GM18505 (cell line): Measurements from ENCODE around the gene XPO6.

ENCODE experiments used
- ATAC-seq: cut with Tn5 transposase; IDR thresholded peaks from one replicate; pipeline ENCODE4 v1.9.1; 2021; ENCODE audit not compliant: unreplicated experiment
- POLR2A ChIP-seq: IDR thresholded peaks from 4 replicates; pipeline ENCODE4 v1.6.1; 2011; ENCODE audit warnings: borderline replicate concordance; ENCODE audit not compliant: insufficient read depth, insufficient read length; ENCODE audit errors: extremely low read depth

XPO6 gene

DNA sequence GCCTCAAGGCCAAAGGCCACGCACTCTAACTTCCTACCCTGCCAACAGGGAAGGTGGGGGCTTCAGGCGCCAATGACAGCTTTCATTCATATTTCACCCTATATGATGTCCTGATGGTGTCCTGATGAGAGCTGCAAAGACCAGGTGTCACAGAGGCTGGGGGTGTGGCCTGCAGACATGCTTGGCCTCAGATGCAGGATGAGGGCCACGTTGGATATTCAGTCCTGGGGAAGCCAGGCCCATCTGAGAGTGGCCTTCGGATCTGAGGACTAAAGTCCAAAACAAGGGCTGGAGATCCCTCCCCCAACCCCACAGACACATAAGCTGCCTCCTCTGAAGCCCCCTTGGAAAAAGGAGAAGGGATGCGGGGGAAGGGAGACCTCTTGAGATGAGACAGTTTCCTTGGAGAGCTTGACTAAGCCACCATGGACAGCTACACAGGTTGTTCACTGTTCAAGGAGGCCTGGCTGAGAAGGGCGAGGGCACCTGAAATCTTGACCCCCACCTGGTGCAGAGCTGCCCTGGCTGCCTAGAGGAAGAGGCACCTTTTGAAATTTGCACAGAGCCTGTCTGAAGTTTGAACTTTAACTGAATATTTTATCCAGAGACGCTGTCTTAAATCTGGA, 124.0 kb downstream of the XPO6 start:
- ATAC-seq = no peak
- TF ChIP-seq POLR2A = no peak

DNA sequence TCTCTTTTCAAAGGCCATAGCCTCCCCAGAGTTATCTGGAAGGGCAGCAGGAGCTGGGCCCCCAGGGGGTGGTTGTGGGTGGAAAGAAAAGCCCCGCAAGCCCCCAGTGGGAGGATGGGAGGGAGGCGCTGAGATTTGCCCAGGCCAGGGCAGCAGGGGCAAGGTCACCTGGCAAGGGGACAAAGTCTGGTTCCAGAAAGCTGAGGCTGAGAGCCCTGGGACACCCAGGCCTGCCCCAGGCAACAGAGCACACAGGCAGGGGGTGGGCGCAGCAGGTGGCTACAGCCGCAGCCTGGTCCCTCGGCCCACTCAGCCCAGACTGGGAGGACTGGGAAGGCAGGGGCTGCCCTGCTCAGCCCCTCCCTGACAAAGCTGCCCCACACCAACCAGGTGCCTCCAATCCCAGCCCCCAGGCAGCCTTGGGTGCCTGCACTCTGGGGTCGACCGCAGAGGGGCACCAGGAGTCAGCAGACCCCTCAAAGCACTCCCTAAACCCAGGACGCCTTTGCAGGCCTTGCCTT, 124.6 kb downstream of the XPO6 start:
- ATAC-seq = no peak
- no peak for TF ChIP-seq POLR2A

DNA sequence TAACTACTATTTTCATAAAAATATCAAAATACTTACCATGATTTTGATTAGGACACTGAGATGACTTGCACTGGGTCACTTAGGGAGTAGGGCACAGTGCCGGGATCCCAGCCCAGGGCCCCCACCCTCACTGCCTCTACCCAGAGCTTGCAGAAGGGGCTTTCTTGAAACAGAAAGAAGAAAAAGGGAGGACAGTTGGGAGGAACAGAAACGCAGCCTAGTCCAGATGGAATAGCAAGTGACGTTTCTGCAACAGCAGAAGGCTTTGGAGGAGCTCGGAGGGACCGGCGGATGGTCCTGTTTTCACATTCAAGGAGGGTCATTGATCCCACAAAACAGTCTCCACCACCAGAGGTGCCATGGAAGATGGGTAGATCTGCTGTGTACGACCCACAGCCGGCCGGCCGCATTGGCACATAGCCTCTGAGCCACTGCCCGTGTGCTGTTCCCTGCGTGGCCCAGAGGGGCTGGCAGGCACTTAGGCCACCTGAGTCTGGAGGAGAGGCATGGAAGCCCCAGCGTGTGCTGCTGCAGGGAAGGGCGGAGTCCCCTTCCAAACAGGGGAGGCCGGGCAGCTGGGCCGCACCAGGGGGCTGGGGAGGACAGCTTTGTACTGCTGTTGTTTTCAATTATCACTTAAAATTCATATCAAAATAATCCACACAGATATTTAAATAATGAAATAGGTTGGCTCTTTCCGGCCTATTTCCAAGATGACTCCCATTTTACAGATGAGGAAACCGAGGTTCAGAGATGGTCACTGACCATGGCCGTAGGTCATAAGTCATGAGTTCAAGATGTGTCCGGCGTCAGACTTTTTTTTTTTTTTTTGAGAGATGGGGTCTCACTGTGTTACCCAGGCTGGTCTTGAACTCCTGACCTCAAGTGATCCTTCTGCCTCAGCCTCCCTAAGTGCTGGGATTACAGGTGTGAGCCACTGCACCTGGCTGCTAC, 125.3 kb downstream of the XPO6 start:
- no peak for ATAC-seq

DNA sequence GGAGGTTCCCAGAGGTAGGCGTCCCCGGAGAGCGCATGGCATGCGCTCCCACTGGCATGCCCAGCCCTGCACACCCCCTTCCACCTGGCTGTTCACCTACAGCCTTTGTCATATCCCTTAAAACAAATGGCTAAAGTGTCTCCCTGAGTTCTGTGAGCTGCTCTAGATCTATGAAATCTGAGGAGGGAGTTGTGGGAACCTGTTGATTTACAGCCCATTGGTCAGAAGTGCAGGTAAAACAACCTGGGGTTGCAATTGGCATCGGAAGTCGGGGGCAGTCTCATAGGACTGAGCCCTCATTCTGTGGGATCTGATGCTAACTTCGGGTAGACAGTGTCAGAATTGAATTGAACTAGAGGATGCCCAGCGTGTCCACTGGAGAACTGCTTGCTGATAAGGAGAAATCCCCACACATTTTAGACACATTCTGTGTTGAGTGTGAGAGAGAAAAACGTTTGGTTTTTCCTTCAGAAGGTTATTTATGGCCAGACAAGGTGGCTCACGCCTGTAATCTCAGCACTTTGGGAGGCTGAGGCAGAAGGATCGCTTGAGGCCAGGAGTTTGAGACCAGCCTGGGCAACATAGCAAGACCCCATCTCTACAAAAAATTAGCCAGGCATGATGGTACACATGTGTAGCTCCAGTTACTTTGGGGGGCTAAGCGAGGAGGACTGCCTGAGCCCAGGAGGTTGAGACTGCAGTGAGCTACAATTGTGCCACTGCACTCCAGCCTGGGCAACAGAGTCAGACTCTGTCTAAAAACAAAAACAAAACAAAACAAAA, 126.2 kb downstream of the XPO6 start:
- no peak for TF ChIP-seq POLR2A
- ATAC-seq = no peak

More for the DNA sequence above, 125.3 kb downstream of the XPO6 start:
- no peak for TF ChIP-seq POLR2A

DNA sequence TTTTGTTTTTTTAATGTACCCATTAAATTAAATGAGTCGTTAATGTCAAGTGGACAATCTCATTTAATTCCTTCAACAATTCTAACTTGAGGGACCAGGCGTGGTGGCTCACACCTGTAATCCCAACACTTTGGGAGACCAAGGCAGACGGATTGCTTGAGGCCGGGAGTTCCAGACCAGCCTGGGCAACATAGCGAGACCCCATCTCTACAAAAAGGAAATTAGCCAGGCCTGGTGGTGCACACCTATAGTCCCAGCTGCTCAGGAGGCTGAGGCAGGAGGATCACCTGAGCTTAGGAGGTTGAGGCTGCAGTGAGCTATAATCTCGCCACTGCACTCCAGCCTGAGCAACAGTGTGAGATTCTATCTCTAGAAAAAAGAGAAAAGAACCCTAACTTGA, 127.6 kb downstream of the XPO6 start:
- ATAC-seq = no peak
- no peak for TF ChIP-seq POLR2A

DNA sequence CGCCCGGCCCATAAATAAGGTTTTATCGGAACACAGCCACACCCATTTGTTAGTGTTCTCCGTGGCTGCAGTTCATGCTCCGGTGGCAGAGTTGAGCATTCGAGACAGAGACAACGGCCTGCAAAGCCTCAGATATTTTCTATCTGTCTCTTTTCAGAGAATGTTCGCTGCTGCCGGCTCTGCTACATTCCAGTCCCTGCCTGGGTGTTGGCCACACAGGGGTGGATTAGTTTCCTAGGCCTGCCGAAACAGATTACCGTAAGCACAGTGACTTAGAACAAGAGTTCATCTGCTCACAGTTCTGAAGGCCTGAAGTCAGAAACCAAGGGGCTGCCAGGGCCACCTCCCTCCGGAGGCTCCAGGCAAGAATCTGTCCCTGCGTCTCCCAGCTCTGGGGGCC, 129.1 kb downstream of the XPO6 start:
- no peak for TF ChIP-seq POLR2A
- ATAC-seq = no peak

DNA sequence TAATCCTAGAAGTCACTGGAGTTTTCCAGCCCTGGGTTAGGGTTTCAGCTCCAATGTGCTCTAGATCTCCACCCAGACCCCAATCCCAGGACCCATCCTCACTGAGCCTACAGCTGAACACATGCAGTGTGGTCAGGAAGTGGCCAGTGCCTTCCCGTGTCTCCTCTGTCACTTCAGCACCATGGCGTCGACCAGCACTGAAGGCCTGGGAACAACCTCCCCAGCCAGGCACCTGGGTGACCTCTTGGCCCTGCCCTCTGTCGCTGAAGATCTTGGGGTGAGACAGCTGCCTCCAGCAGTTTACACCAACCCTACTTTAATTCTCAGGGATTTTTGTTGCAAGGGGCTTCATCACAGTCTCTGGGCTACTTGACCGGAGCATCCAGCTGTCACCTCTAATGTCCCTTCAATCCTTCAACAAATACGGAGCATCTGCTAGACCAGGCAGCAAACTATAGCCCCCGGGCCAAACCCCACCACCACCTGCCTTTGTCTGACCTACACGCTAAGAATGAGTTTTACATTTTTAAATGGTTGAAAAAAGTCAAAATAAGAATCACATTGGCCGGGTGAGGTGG, 130.3 kb downstream of the XPO6 start:
- ATAC-seq = no peak
- no peak for TF ChIP-seq POLR2A

DNA sequence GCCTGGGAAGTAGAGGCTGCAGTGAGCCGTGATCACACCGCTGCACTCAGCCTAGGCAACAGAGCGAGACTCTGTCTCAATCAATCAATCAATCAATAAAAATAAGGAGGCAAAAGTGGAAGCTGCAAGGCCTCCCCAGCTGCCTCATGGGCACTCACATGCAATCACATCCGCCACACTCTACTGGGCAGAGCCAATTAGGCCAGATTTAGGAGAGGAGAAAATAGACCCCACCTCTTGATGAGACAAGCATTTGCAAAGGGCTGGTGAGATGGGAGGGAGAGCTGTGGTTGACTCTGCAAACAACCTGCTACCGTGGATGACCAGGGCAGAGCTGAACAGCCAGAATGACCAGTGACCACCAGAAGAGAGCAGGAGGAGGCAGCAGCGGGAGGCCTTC, 133.5 kb downstream of the XPO6 start:
- no peak for TF ChIP-seq POLR2A

DNA sequence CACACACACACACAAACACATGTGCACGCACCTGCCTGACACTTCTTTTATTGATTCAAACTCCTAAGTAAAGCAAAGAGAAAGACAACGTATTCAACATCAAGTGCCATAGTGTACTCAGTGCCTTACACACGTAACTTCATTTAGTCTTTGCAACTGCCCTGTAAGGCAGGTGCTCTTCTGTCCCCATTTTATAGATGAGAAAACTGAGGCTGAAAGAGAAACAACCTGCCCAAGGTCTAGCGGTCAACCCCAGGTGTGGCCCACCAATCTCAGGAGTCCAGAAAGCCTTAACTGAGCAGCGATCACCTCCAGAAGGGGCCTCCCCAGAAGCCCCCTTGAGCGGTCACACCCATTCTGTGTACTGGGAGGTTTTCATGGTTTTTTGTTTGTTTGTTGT, 137.9 kb downstream of the XPO6 start:
- ATAC-seq = no peak
- no peak for TF ChIP-seq POLR2A

More for the DNA sequence above, 133.5 kb downstream of the XPO6 start:
- ATAC-seq = no peak

DNA sequence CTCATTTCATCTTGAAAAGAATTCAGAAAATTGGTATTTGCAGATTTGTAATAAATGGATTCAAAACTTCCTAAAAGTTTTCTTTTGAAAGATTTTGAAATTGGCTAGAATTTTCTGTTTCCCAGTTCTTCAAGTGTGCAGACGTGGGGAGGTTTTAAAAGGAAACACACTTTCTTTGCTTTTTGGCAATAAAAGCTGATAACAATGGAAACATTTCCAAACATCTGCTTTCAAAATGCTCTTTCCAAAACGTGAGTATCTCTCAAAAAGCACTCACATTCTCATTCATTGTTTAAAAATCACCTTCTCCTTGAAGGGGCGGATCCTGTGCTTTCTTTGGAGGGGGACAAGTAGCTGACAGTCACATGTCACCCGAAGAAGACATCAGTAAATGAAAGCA, 139.7 kb downstream of the XPO6 start:
- ATAC-seq = no peak
- TF ChIP-seq POLR2A = no peak

DNA sequence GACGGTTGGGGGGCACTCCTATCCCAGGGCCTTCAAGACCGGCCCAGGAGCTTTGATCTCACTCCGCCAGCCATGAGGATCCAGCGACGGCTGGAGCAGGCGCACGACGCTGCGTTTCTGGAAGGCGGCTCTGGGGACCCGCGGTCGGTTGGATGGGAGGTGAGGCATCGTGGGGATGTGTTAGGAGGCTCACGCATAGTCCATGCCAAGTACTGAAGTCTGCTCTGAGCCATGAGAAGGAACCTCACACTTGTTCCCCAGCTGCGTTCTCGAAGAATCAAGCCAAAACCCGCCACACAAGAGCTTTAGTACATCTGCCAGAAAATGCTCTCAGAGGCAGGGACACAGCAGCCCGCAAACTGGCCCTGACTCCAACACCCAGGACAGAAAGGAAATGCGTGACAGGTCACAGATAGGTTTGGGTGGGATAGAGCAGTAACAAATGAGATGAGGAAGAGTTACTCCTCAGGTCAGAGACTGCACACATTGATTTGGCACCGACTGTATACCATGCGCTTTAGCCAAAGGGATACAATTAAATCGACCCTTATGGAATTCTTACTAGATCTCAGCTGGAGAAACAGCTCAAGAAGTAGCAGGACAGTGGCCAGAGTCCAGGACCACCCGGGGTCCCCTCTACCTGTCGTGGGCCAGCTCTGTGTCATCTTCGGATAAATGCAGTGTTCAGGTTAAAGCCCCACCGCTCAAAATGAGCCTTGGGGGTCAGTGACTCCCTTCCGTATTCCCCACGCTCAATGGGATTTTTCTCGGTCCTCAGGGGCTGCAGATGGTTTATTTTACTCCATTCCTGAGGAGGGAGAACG, 141.6 kb downstream of the XPO6 start:
- TF ChIP-seq POLR2A = no peak
- no peak for ATAC-seq

DNA sequence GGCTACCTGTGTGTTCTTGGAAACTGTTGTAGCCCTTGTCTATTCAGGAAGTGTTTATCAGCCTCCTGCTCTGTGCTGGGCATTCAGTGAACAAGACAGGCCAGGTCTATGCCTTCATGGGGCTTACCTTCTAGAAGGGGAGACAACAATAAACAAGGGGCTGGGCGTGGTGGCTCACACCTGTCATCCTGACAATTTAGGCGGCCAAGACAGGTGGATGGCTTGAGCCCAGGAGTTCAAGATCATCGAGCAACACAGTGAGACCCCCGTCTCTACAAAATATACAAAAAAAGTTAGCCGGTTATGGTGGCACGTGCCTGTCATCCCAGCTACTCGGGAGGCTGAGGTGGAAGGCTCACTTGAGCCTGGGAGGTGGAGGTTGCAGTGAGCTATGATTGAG, 142.8 kb downstream of the XPO6 start:
- no peak for ATAC-seq
- no peak for TF ChIP-seq POLR2A
